H1 (cell line): ENCODE results near the gene SGO2. TPM values are rescaled to one million over a fixed set of nuclear protein-coding genes. Genes with fewer than 3 reads are reported as not detected.

Source experiments
- CTCF ChIA-PET: fragments of 300-600 bp; sonication (Branson Sonifier 250); formaldehyde crosslinking; loops from one replicate; lab custom pipeline; 2021; ENCODE audit not compliant: partially characterized antibody; lab: Charles Lee
- POLR2A ChIA-PET: fragments of 300-600 bp; sonication (Branson Sonifier 250); formaldehyde crosslinking; loops from one replicate; lab custom pipeline; 2021; ENCODE audit warnings: inconsistent platforms; ENCODE audit not compliant: partially characterized antibody; lab: Charles Lee
- DNase-seq, 2 experiments: peaks; one replicate each; pipeline versions ENCODE4 v3.0.0 to v3.0.0-alpha.2; 2010 to 2022; ENCODE audit warnings: low spot score in 2 of 2, low read depth in 1 of 2, mixed read lengths in 1 of 2
- FAIRE-seq: peaks from 2 replicates; lab custom pipeline; 2011; peaks lifted over from hg19 to GRCh38; lab: Jason Lieb, UNC
- H2AFZ ChIP-seq: 2 replicates; pipeline ENCODE4 v1.8.1; 2012; ENCODE audit warnings: low read length, inconsistent platforms
- H2AK5ac ChIP-seq: 2 replicates; pipeline ENCODE4 v1.6.1; 2013; ENCODE audit warnings: low read depth, low read length
- H2BK120ac ChIP-seq: replicated peaks from 2 replicates; pipeline ENCODE3; 2013; ENCODE audit warnings: low read depth, low read length, inconsistent platforms
- H2BK12ac ChIP-seq: 2 replicates; pipeline ENCODE4 v1.6.1; 2013; ENCODE audit warnings: low read depth, low read length
- H2BK15ac ChIP-seq: 2 replicates; pipeline ENCODE4 v1.6.1; 2013; ENCODE audit warnings: low read length
- H2BK20ac ChIP-seq: 2 replicates; pipeline ENCODE4 v1.6.1; 2013; ENCODE audit warnings: low read length
- H2BK5ac ChIP-seq: 2 replicates; pipeline ENCODE4 v1.6.1; 2013; ENCODE audit warnings: low read depth, low read length
- H3K14ac ChIP-seq: 2 replicates; pipeline ENCODE4 v1.6.1; 2013; ENCODE audit warnings: inconsistent platforms; ENCODE audit not compliant: insufficient read length
- H3K18ac ChIP-seq: 2 replicates; pipeline ENCODE4 v1.6.1; 2013; ENCODE audit warnings: low read length; ENCODE audit errors: extremely low read depth
- H3K23ac ChIP-seq: 2 replicates; pipeline ENCODE4 v1.6.1; 2013; ENCODE audit warnings: inconsistent platforms; ENCODE audit not compliant: insufficient read length
- H3K23me2 ChIP-seq: 2 replicates; pipeline ENCODE4 v1.6.1; 2013; ENCODE audit warnings: low read depth, low read length
- H3K27ac ChIP-seq: 2 replicates; pipeline ENCODE4 v1.6.1; 2011; ENCODE audit warnings: low read depth, low read length, inconsistent platforms
- H3K27me3 ChIP-seq, 4 experiments: replicated peaks in 1 of 4; 1 replicate in 1 of 4; 2 replicates in 3 of 4; pipeline versions ENCODE4 v1.6.1 to v1.8.1; 2011 to 2013; ENCODE audit warnings: low read length in 3 of 4, mild to moderate bottlenecking in 3 of 4, inconsistent platforms in 2 of 4, mixed read lengths in 2 of 4, moderate library complexity in 1 of 4; ENCODE audit not compliant: control insufficient read depth in 3 of 4, insufficient read depth in 3 of 4; ENCODE audit errors: extremely low read depth in 1 of 4
- H3K36me3 ChIP-seq, 4 experiments: 2 replicates each; pipeline versions ENCODE4 v1.6.1 to v1.8.1; 2011 to 2013; ENCODE audit warnings: mild to moderate bottlenecking in 4 of 4, low read length in 3 of 4, moderate library complexity in 2 of 4, control low read depth in 1 of 4, inconsistent platforms in 1 of 4; ENCODE audit not compliant: insufficient read depth in 4 of 4, control insufficient read depth in 2 of 4
- H3K4ac ChIP-seq: replicated peaks from 2 replicates; pipeline ENCODE3; 2013; ENCODE audit warnings: low read length, low read depth, mixed read lengths, inconsistent platforms; ENCODE audit not compliant: insufficient read length
- H3K4me1 ChIP-seq, 4 experiments: replicated peaks in 1 of 4; 1 replicate in 1 of 4; 2 replicates in 3 of 4; pipeline versions ENCODE4 v1.6.1 to v1.8.1; 2011 to 2013; ENCODE audit warnings: low read length in 3 of 4, inconsistent platforms in 2 of 4, mixed read lengths in 1 of 4; ENCODE audit not compliant: insufficient read depth in 4 of 4, control insufficient read depth in 3 of 4
- H3K4me2 ChIP-seq, 2 experiments: 2 replicates each; pipeline versions ENCODE4 v1.6.1 to v1.8.1; 2011 to 2013; ENCODE audit warnings: low read depth in 2 of 2, low read length in 2 of 2, control low read depth in 1 of 2, inconsistent platforms in 1 of 2, mild to moderate bottlenecking in 1 of 2; ENCODE audit not compliant: insufficient read depth in 1 of 2
- H3K4me3 ChIP-seq, 4 experiments: fragments of 200-600, 300-600 bp in 1 of 4; sonication (generic), shearing (Covaris generic), sonication (Bioruptor Twin) in 1 of 4; 2 replicates each; pipeline versions ENCODE4 v1.5.1 to v1.8.1; 2011 to 2016; ENCODE audit warnings: low read length in 4 of 4, low read depth in 3 of 4, control low read depth in 2 of 4, inconsistent platforms in 2 of 4, mild to moderate bottlenecking in 2 of 4, mixed read lengths in 1 of 4, moderate library complexity in 1 of 4; ENCODE audit not compliant: insufficient read depth in 2 of 4; ENCODE audit errors: extremely low read depth in 1 of 4
- H3K56ac ChIP-seq: replicated peaks from 2 replicates; pipeline ENCODE3; 2013; ENCODE audit warnings: low read depth, mild to moderate bottlenecking, mixed read lengths, low read length, inconsistent platforms; ENCODE audit not compliant: insufficient read length
- H3K79me1 ChIP-seq: 2 replicates; pipeline ENCODE4 v1.6.1; 2013; ENCODE audit warnings: low read depth, low read length, control low read depth
- H3K79me2 ChIP-seq, 2 experiments: 2 replicates each; pipeline versions ENCODE4 v1.6.1 to v1.8.1; 2012 to 2013; ENCODE audit warnings: low read length in 2 of 2, mild to moderate bottlenecking in 2 of 2, inconsistent platforms in 1 of 2; ENCODE audit not compliant: insufficient read depth in 2 of 2, control insufficient read depth in 1 of 2
- H3K9ac ChIP-seq, 4 experiments: replicated peaks in 1 of 4; 1 replicate in 1 of 4; 2 replicates in 3 of 4; pipeline versions ENCODE4 v1.6.1 to v1.8.1; 2011 to 2013; ENCODE audit warnings: low read depth in 3 of 4, low read length in 3 of 4, control low read depth in 2 of 4, mild to moderate bottlenecking in 2 of 4, moderate library complexity in 2 of 4, inconsistent platforms in 1 of 4; ENCODE audit errors: extremely low read depth in 1 of 4
- H3K9me3 ChIP-seq, 2 experiments: 2 replicates each; pipeline versions ENCODE4 v1.6.1 to v1.8.1; 2012 to 2013; ENCODE audit warnings: mild to moderate bottlenecking in 2 of 2, moderate library complexity in 2 of 2, control low read depth in 1 of 2, inconsistent platforms in 1 of 2, low read depth in 1 of 2, low read length in 1 of 2, mixed read lengths in 1 of 2; ENCODE audit not compliant: insufficient read depth in 2 of 2
- H4K20me1 ChIP-seq, 2 experiments: replicated peaks in 1 of 2; 2 replicates each; pipeline versions ENCODE3 to v1.8.1; 2011 to 2013; ENCODE audit warnings: inconsistent platforms in 2 of 2, low read length in 2 of 2, mild to moderate bottlenecking in 1 of 2; ENCODE audit not compliant: insufficient read depth in 2 of 2, control insufficient read depth in 1 of 2
- H4K5ac ChIP-seq: 2 replicates; pipeline ENCODE4 v1.6.1; 2013; ENCODE audit warnings: low read length, low read depth, mixed read lengths, inconsistent platforms; ENCODE audit not compliant: insufficient read length
- H4K8ac ChIP-seq: 2 replicates; pipeline ENCODE4 v1.8.0; 2013; ENCODE audit warnings: mild to moderate bottlenecking, moderate library complexity, low read length, inconsistent platforms; ENCODE audit not compliant: insufficient read depth; ENCODE audit errors: extremely low read depth
- H4K91ac ChIP-seq: replicated peaks from 2 replicates; pipeline ENCODE3; 2013; ENCODE audit warnings: low read length, mixed read lengths, inconsistent platforms; ENCODE audit not compliant: insufficient read length
- KDM4A ChIP-seq: IDR thresholded peaks from one replicate; pipeline ENCODE4 v1.7.1; 2012; ENCODE audit warnings: low read depth, mild to moderate bottlenecking, moderate library complexity, low read length, inconsistent platforms; ENCODE audit not compliant: severe bottlenecking
- RNF2 ChIP-seq: fragments of 200-900, 300-1000 bp; sonication (generic); IDR thresholded peaks from 2 replicates; pipeline ENCODE4 v1.7.1; 2016; ENCODE audit warnings: borderline replicate concordance, low read depth, mild to moderate bottlenecking, antibody characterized with exemption, low read length; ENCODE audit not compliant: poor library complexity, severe bottlenecking; ENCODE audit errors: missing control alignments
- SIRT6 ChIP-seq: IDR thresholded peaks from one replicate; pipeline ENCODE4 v1.7.1; 2012; ENCODE audit warnings: low read length, inconsistent platforms
- WGBS, 2 experiments: shearing (Covaris generic) in 1 of 2; methylation state at CpG; one replicate each; pipeline versions ENCODE4 v1.1.6 to v1.1.7; 2013 to 2015; ENCODE audit warnings: low lambda C conversion rate in 2 of 2, mixed read lengths in 2 of 2, inconsistent platforms in 1 of 2, low coverage in 1 of 2, missing lambda C conversion rate in 1 of 2; ENCODE audit not compliant: insufficient replicate concordance in 2 of 2, insufficient coverage in 1 of 2, insufficient read length in 1 of 2; ENCODE audit errors: extremely low coverage in 1 of 2, missing lambda C conversion rate in 1 of 2; 5-methylcytosine and 5-hydroxymethylcytosine counted together
- polyA plus RNA-seq, 7 experiments: library from polyadenylated mRNA; depleted of rRNA in 3 of 7; stranded (reverse) in 5 of 7; unstranded in 2 of 7; fragments of >200 nt in 5 of 7; fragments of 200-250 nt in 2 of 7; gene quantifications; 1 replicate in 5 of 7; 2 replicates in 1 of 7; 4 replicates in 1 of 7; pipeline versions ENCODE4 v1.2.1 to v1.2.3, GENCODE V29; 2011 to 2013; ENCODE audit warnings: missing spikeins in 2 of 7, mixed read lengths in 2 of 7
- total RNA-seq: library from RNA; stranded (reverse); fragmentation: NEBNext Ultra II Directional; extraction: Animal tissue kit (Norgen Biotek cat#: 25700); gene quantifications from 2 replicates; pipeline ENCODE4 v1.2.1, GENCODE V29; 2021

Gene SGO2
- total and polyA plus RNA-seq, 2 of the 8 experiments (the other 6 are each of a cell fraction or from before 2014, with no cell fraction given): 2.4 to 33.2 TPM

- ChIA-PET POLR2A (no interaction called here), CTCF (interaction anchor here (1.1 to 2.7 kb wide), 3 partner anchors 9 to 517 kb away, joined by 3 to 12 read pairs (median 3); partner anchors contain the start of gene KCTD18)
- Histone ChIP-seq H3K4me2 (no peak overlapping the region), H2BK20ac (no peak overlapping the region), H3K79me1 (no peaks in the 10 kb centered on the region), H4K20me1 (no peaks in the 10 kb centered on the region), H3K9ac (no peak overlapping the region), H2BK15ac (no peak overlapping the region), H2BK5ac (no peak overlapping the region; the same call in 1 of the 2 replicates), H2AK5ac (no peak overlapping the region), H3K79me2 (no peaks in the 10 kb centered on the region), H2AFZ (no peak overlapping the region), H2BK120ac (no peak overlapping the region), H3K23ac (no peak overlapping the region), H3K4me3 (no peak overlapping the region), H3K9me3 (no peaks in the 10 kb centered on the region), H4K8ac (no peak overlapping the region), H3K4me1 (peaks cover 0 to 2% (median 0%) of the 10 kb centered on the region in 4 experiments; a peak in 1 of 7 replicates), H3K56ac (no peak overlapping the region), H4K5ac (no peak overlapping the region), H3K23me2 (no peaks in the 10 kb centered on the region; the same call in 1 of the 2 replicates), H3K27me3 (no peaks in the 10 kb centered on the region), H3K4ac (no peak overlapping the region), H3K36me3 (peaks cover 0 to 13% (median 0%) of the 10 kb centered on the region in 4 experiments; a peak in 2 of 8 replicates), H3K18ac (no peak overlapping the region), H2BK12ac (no peak overlapping the region), H3K14ac (no peak overlapping the region), H4K91ac (no peak overlapping the region), H3K27ac (no peak overlapping the region)
- DNase-seq (no peak), FAIRE-seq (no peak)
- 96% methylated on average over 22 of the region's 22 CpGs; no CpG with 5 or more reads in 1 of the 2 experiments for WGBS, 2 experiments
- TF ChIP-seq SIRT6 (no peak), KDM4A (no peak), RNF2 (no peak)
Measured at GRCh38 chr2:200490001-200490400, 36.0 kb upstream of the SGO2 start.
